GM18507 (cell line): ENCODE measurements around the gene HSPA1L.

ENCODE experiments used
- DNase-seq: peaks from one replicate; pipeline ENCODE4 v3.0.0; 2011; ENCODE audit warnings: low read depth; ENCODE audit not compliant: insufficient read length; ENCODE audit errors: extremely low spot score
- FAIRE-seq: peaks from 2 replicates; lab custom pipeline; 2011; peaks lifted over from hg19 to GRCh38; lab: Jason Lieb, UNC

HSPA1L gene

GRCh38 chr6:31792761-31793171, 22.3 kb downstream of the HSPA1L start:
- FAIRE-seq (no peak), DNase-seq (no peak)

- FAIRE-seq (no peak), DNase-seq (no peak)
Observed at GRCh38 chr6:31792090-31792374, 23.1 kb downstream of the HSPA1L start.

- DNase-seq (no peak), FAIRE-seq (peak; percentile 24)
Observed at GRCh38 chr6:31791324-31792089, 23.6 kb downstream of the HSPA1L start.

GRCh38 chr6:31785475-31785874, 29.6 kb downstream of the HSPA1L start:
- FAIRE-seq (no peak), DNase-seq (no peak)

GRCh38 chr6:31784098-31784925, 30.8 kb downstream of the HSPA1L start:
- DNase-seq: no peak
- no peak for FAIRE-seq

GRCh38 chr6:31782126-31782855, 32.8 kb downstream of the HSPA1L start:
- DNase-seq (no peak), FAIRE-seq (no peak)

GRCh38 chr6:31781244-31782125, 33.6 kb downstream of the HSPA1L start:
- no peak for FAIRE-seq
- no peak for DNase-seq

GRCh38 chr6:31780507-31781243, 34.4 kb downstream of the HSPA1L start:
- DNase-seq (no peak), FAIRE-seq (no peak)

GRCh38 chr6:31779908-31780307, 35.2 kb downstream of the HSPA1L start:
- FAIRE-seq (no peak), DNase-seq (no peak)

GRCh38 chr6:31778999-31779885, 35.8 kb downstream of the HSPA1L start:
- FAIRE-seq: no peak
- no peak for DNase-seq

- no peak for FAIRE-seq
- DNase-seq: no peak
Observed at GRCh38 chr6:31778193-31778592, 36.9 kb downstream of the HSPA1L start.

- DNase-seq (no peak), FAIRE-seq (no peak)
Observed at GRCh38 chr6:31777667-31778050, 37.4 kb downstream of the HSPA1L start.

GRCh38 chr6:31776989-31777666, 38.0 kb downstream of the HSPA1L start, which contains the start of gene VWA7:
VWA7 (minus strand) TSS chr6:31777328; CDS start chr6:31776779, 549 bp downstream.
- FAIRE-seq: peak; percentile 88
- DNase-seq: peak; percentile 67

- DNase-seq (no peak), FAIRE-seq (no peak)
Observed at GRCh38 chr6:31776485-31776988, 38.5 kb downstream of the HSPA1L start.

- DNase-seq (no peak), FAIRE-seq (no peak)
Observed at GRCh38 chr6:31775633-31776484, 39.2 kb downstream of the HSPA1L start.

- DNase-seq (no peak), FAIRE-seq (no peak)
Observed at GRCh38 chr6:31775184-31775583, 39.9 kb downstream of the HSPA1L start.
